NCI-H510A (cell line): ENCODE measurements around the gene COL10A1.

Experiments used
- DNase-seq: peaks from one replicate; lab custom pipeline; 2025; lab: John Stamatoyannopoulos, UW

Gene COL10A1

GRCh38 chr6:116126032-116126431 is at the start of gene COL10A1:
COL10A1 (minus strand) TSS chr6:116126132; CDS start chr6:116125492, 640 bp downstream.
- no peak for DNase-seq

GRCh38 chr6:116175344-116175743 is 49.4 kb upstream of the COL10A1 start:
- DNase-seq: no peak

GRCh38 chr6:116173928-116174327 is 48.0 kb upstream of the COL10A1 start:
- no peak for DNase-seq

- no peak for DNase-seq
Measured at GRCh38 chr6:116170358-116171057, 44.6 kb upstream of the COL10A1 start.

- DNase-seq: no peak
Measured at GRCh38 chr6:116169880-116170279, 43.9 kb upstream of the COL10A1 start.

GRCh38 chr6:116168148-116168547 is 42.2 kb upstream of the COL10A1 start:
- DNase-seq: no peak

GRCh38 chr6:116166369-116166768 is 40.4 kb upstream of the COL10A1 start:
- DNase-seq: no peak

- DNase-seq: no peak
Measured at GRCh38 chr6:116165596-116165995, 39.7 kb upstream of the COL10A1 start.

GRCh38 chr6:116159782-116160524 is 34.0 kb upstream of the COL10A1 start:
- no peak for DNase-seq

GRCh38 chr6:116158641-116159040 is 32.7 kb upstream of the COL10A1 start:
- DNase-seq: no peak

- no peak for DNase-seq
Measured at GRCh38 chr6:116157391-116157790, 31.5 kb upstream of the COL10A1 start.

- DNase-seq: no peak
Measured at GRCh38 chr6:116156405-116157326, 30.7 kb upstream of the COL10A1 start.

- DNase-seq: no peak
Measured at GRCh38 chr6:116154887-116155286, 29.0 kb upstream of the COL10A1 start.

- DNase-seq: no peak
Measured at GRCh38 chr6:116152620-116153019, 26.7 kb upstream of the COL10A1 start.

GRCh38 chr6:116145803-116146675 is 20.1 kb upstream of the COL10A1 start:
- no peak for DNase-seq

- DNase-seq: no peak
Measured at GRCh38 chr6:116144605-116145004, 18.7 kb upstream of the COL10A1 start.

GRCh38 chr6:116139917-116140316 is 14.0 kb upstream of the COL10A1 start:
- no peak for DNase-seq

- DNase-seq: no peak
Measured at GRCh38 chr6:116136933-116137340, 11.0 kb upstream of the COL10A1 start.

GRCh38 chr6:116136373-116136772 is 10.4 kb upstream of the COL10A1 start:
- no peak for DNase-seq

- no peak for DNase-seq
Measured at GRCh38 chr6:116133453-116133852, 7.5 kb upstream of the COL10A1 start.

GRCh38 chr6:116127771-116128493 is 2.0 kb upstream of the COL10A1 start:
- DNase-seq: no peak
